Measurements from ENCODE around the gene MAP4K4.

- TF ChIP-seq CTCF (IDR thresholded peaks at IDR 0.05; ENCODE audit: low read depth, low read length), result no peak
- TF ChIP-seq EZH2phosphoT487 (IDR thresholded peaks at IDR 0.05; ENCODE audit: low read depth), result no peak
Measured at GRCh38 chr2:101909760-101910159, 212.3 kb downstream of the MAP4K4 start.
